Measurements from ENCODE around the gene CRELD1. TPM values are rescaled to one million over a fixed set of nuclear protein-coding genes. Genes with fewer than 3 reads are reported as not detected.
A peak's percentile ranks its signal among the peaks of the same experiment; 100 is the strongest.

The CRELD1 gene
- total and polyA plus RNA-seq, 2 of the 13 experiments (the other 11 are each of a cell fraction or from before 2014, with no cell fraction given), result 27.1 to 61.9 TPM

DNA sequence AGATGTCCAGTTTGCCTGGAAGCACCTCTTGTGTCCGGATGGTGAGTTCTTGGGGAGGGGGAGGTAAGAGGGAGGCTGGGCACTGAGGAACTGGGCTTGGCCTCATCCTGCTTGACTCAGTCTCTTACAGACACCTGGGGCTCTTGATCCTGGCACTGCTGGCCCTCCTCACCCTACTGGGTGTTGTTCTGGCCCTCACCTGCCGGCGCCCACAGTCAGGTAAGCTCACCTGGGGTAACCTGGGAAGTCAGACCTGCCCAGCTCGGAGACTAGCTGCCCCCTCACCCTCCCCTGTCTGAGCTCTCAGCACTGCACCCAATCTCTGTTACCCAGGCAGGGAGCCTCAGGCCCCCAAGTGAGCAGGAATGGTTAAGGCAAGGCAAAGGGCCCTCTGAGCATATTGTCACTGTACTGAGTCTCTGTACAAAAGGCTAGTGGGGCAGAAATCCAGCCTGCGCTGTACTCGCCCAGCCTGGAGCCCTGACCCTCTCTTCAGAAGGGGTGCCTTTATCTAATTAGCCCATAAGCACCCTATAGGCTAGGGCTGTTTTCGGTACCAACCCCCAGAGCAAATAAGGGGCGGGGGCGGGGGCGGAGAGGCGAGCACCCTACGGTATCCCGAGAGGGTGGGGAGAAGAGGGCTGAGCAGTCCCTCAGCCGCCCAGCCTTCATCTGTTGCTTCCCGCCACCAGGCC lies 18.9 kb upstream of the CRELD1 start (continued):
- TF ChIP-seq, protein P1, sequence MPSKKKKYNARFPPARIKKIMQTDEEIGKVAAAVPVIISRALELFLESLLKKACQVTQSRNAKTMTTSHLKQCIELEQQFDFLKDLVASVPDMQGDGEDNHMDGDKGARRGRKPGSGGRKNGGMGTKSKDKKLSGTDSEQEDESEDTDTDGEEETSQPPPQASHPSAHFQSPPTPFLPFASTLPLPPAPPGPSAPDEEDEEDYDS (CRISPR knock-in tag; IDR thresholded peaks at IDR 0.05), result 0 out of 2 replicates have a peak, but pooled peaks have one; percentile 41
- no peak for TF ChIP-seq MXI1 (IDR thresholded peaks at IDR 0.05; ENCODE audit: borderline replicate concordance, low read depth, low read length)
- peak; percentile 33; the same call in 1 of the 2 replicates for TF ChIP-seq ZFAT (CRISPR knock-in tag; conservative IDR thresholded peaks at IDR 0.05)
- TF ChIP-seq ARNTL (CRISPR knock-in tag; IDR thresholded peaks at IDR 0.05), result no peak
- no peak for TF ChIP-seq TBL1XR1 (IDR thresholded peaks at IDR 0.05; ENCODE audit: borderline replicate concordance, low read length, partially characterized antibody)
- 0 out of 2 replicates have a peak, but pooled peaks have one; percentile 9 for TF ChIP-seq ZFP90 (CRISPR knock-in tag; IDR thresholded peaks at IDR 0.05; ENCODE audit: borderline replicate concordance)
- no peak for TF ChIP-seq HNRNPUL1 (IDR thresholded peaks at IDR 0.05; ENCODE audit: low read depth, low read length)
- TF ChIP-seq TAF1 (CRISPR knock-in tag; IDR thresholded peaks at IDR 0.05), result peak; percentile 31; the same call in 1 of the 2 replicates
- TF ChIP-seq PAF1 (CRISPR knock-in tag; IDR thresholded peaks at IDR 0.05), result no peak
- TF ChIP-seq BORCS8-MEF2B (CRISPR knock-in tag; IDR thresholded peaks at IDR 0.05), result 0 out of 2 replicates have a peak, but pooled peaks have one; percentile 0
- no peak for TF ChIP-seq ZNF292 (CRISPR knock-in tag; IDR thresholded peaks at IDR 0.05; ENCODE audit: borderline replicate concordance, low read depth)
- no peak for TF ChIP-seq CEBPG (CRISPR knock-in tag; IDR thresholded peaks at IDR 0.05)
- 0 out of 2 replicates have a peak, but pooled peaks have one; percentile 4 for TF ChIP-seq DPF2 (CRISPR knock-in tag; IDR thresholded peaks at IDR 0.05; ENCODE audit: borderline replicate concordance, low read depth)
- TF ChIP-seq ZBTB8A (CRISPR knock-in tag; IDR thresholded peaks at IDR 0.05; ENCODE audit: borderline replicate concordance, low read depth), result no peak
- TF ChIP-seq GFI1 (CRISPR knock-in tag; IDR thresholded peaks at IDR 0.05; ENCODE audit: borderline replicate concordance), result no peak
- TF ChIP-seq PITX1 (CRISPR knock-in tag; IDR thresholded peaks at IDR 0.05), result no peak
- no peak; the same call in 1 of the 2 replicates for TF ChIP-seq IRF2 (CRISPR knock-in tag; IDR thresholded peaks at IDR 0.05)
- TF ChIP-seq, protein P2, sequence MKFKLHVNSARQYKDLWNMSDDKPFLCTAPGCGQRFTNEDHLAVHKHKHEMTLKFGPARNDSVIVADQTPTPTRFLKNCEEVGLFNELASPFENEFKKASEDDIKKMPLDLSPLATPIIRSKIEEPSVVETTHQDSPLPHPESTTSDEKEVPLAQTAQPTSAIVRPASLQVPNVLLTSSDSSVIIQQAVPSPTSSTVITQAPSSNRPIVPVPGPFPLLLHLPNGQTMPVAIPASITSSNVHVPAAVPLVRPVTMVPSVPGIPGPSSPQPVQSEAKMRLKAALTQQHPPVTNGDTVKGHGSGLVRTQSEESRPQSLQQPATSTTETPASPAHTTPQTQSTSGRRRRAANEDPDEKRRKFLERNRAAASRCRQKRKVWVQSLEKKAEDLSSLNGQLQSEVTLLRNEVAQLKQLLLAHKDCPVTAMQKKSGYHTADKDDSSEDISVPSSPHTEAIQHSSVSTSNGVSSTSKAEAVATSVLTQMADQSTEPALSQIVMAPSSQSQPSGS (CRISPR knock-in tag; IDR thresholded peaks at IDR 0.05), result no peak
- no peak for TF ChIP-seq MEIS1 (CRISPR knock-in tag; IDR thresholded peaks at IDR 0.05; ENCODE audit: borderline replicate concordance)
- TF ChIP-seq ZNF678 (CRISPR knock-in tag; IDR thresholded peaks at IDR 0.05), result no peak
- no peak for TF ChIP-seq ZNF543 (CRISPR knock-in tag; IDR thresholded peaks at IDR 0.05)
- TF ChIP-seq NBN (conservative IDR thresholded peaks at IDR 0.05), result no peak
- TF ChIP-seq, protein P3, sequence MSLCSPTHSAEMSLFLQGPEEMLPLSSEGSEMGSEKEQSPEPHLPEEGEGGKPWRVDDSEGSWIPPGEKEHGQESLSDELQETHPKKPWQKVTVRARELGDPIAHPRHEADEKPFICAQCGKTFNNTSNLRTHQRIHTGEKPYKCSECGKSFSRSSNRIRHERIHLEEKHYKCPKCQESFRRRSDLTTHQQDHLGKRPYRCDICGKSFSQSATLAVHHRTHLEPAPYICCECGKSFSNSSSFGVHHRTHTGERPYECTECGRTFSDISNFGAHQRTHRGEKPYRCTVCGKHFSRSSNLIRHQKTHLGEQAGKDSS (CRISPR knock-in tag; IDR thresholded peaks at IDR 0.05; ENCODE audit: borderline replicate concordance, low read depth), result no peak
- TF ChIP-seq, protein P4, sequence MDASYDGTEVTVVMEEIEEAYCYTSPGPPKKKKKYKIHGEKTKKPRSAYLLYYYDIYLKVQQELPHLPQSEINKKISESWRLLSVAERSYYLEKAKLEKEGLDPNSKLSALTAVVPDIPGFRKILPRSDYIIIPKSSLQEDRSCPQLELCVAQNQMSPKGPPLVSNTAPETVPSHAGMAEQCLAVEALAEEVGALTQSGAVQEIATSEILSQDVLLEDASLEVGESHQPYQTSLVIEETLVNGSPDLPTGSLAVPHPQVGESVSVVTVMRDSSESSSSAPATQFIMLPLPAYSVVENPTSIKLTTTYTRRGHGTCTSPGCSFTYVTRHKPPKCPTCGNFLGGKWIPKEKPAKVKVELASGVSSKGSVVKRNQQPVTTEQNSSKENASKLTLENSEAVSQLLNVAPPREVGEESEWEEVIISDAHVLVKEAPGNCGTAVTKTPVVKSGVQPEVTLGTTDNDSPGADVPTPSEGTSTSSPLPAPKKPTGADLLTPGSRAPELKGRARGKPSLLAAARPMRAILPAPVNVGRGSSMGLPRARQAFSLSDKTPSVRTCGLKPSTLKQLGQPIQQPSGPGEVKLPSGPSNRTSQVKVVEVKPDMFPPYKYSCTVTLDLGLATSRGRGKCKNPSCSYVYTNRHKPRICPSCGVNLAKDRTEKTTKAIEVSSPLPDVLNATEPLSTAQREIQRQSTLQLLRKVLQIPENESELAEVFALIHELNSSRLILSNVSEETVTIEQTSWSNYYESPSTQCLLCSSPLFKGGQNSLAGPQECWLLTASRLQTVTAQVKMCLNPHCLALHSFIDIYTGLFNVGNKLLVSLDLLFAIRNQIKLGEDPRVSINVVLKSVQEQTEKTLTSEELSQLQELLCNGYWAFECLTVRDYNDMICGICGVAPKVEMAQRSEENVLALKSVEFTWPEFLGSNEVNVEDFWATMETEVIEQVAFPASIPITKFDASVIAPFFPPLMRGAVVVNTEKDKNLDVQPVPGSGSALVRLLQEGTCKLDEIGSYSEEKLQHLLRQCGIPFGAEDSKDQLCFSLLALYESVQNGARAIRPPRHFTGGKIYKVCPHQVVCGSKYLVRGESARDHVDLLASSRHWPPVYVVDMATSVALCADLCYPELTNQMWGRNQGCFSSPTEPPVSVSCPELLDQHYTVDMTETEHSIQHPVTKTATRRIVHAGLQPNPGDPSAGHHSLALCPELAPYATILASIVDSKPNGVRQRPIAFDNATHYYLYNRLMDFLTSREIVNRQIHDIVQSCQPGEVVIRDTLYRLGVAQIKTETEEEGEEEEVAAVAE (CRISPR knock-in tag; IDR thresholded peaks at IDR 0.05; ENCODE audit: borderline replicate concordance), result no peak
